A549 (cell line): ENCODE results near the gene ACTMAP. TPM values are rescaled to one million over a fixed set of nuclear protein-coding genes. Genes with fewer than 3 reads are reported as not detected.

Experiments used
- ATAC-seq, 2 experiments: fragments of 200-7000 bp in 1 of 2; fragments of >200 bp in 1 of 2; cut with Nextera tagmentation in 1 of 2; cut with Tn5 transposase in 1 of 2; 3 replicates each; pipeline versions ENCODE4 v1.8.0 to v1.9.1; 2018 to 2020; ENCODE audit warnings: mild to moderate bottlenecking in 1 of 2, moderate library complexity in 1 of 2
- CTCF ChIA-PET: fragments of 300-600 bp; sonication (Branson Sonifier 250); formaldehyde crosslinking; extraction: SDS; loops from one replicate; lab custom pipeline; 2021; ENCODE audit warnings: antibody characterized with exemption, inconsistent platforms; lab: Yijun Ruan, JAX
- POLR2A ChIA-PET: fragments of 350-600 bp; formaldehyde crosslinking; extraction: SDS; loops from one replicate; lab custom pipeline; 2021; ENCODE audit warnings: antibody characterized with exemption, inconsistent platforms; lab: Yijun Ruan, JAX
- DNase-seq, 2 experiments: peaks; one replicate each; pipeline versions ENCODE4 v3.0.0 to v3.0.0-alpha.2; 2011 to 2016; ENCODE audit warnings: low read depth in 1 of 2, low spot score in 1 of 2
- FAIRE-seq: peaks from 2 replicates; lab custom pipeline; 2011; peaks lifted over from hg19 to GRCh38; lab: Jason Lieb, UNC
- H3K27ac ChIP-seq, 2 experiments: fragments of >200 bp; sonication (Bioruptor Twin); formaldehyde crosslinking; 3 replicates each; pipeline ENCODE4 v1.5.1; 2016 to 2017
- H3K4me1 ChIP-seq: fragments of >200 bp; sonication (Bioruptor Twin); formaldehyde crosslinking; 3 replicates; pipeline ENCODE4 v1.6.1; 2016
- H3K4me2 ChIP-seq: fragments of >200 bp; sonication (Bioruptor Twin); formaldehyde crosslinking; 3 replicates; pipeline ENCODE4 v1.6.1; 2016
- H3K4me3 ChIP-seq: fragments of >200 bp; sonication (Bioruptor Twin); formaldehyde crosslinking; 3 replicates; pipeline ENCODE4 v1.5.1; 2016
- H3K9me3 ChIP-seq: fragments of >200 bp; sonication (Bioruptor Twin); formaldehyde crosslinking; 3 replicates; pipeline ENCODE4 v1.6.1; 2016
- BCL3 ChIP-seq: fragments of >200 bp; sonication (Bioruptor Twin); formaldehyde crosslinking; IDR thresholded peaks from 3 replicates; pipeline ENCODE4 v1.6.1; 2016
- BHLHE40 ChIP-seq: IDR thresholded peaks from 2 replicates; pipeline ENCODE4 v1.6.1; 2012; ENCODE audit warnings: low read depth, low read length, inconsistent platforms
- CBX2 ChIP-seq: fragments of 200-600 bp; sonication (generic); IDR thresholded peaks from 2 replicates; pipeline ENCODE4 v1.6.1; 2016; ENCODE audit warnings: low read depth, mild to moderate bottlenecking, borderline replicate concordance
- CBX8 ChIP-seq: fragments of 200-600 bp; sonication (generic); IDR thresholded peaks from 2 replicates; pipeline ENCODE4 v1.6.1; 2016
- CTCF ChIP-seq: fragments of >200 bp; sonication (Bioruptor Twin); formaldehyde crosslinking; IDR thresholded peaks from 3 replicates; pipeline ENCODE4 v1.5.1; 2016
- EHF ChIP-seq: fragments of 250-450 bp; sonication (Bioruptor Pico); IDR thresholded peaks from 2 replicates; pipeline ENCODE4 v1.5.0; 2020; ENCODE audit warnings: mild to moderate bottlenecking
- EP300 ChIP-seq, 2 experiments: fragments of >200 bp; sonication (Bioruptor Twin); formaldehyde crosslinking; IDR thresholded peaks; 2 replicates in 1 of 2; 3 replicates in 1 of 2; pipeline ENCODE4 v1.6.1; 2016 to 2017
- FOSB ChIP-seq: fragments of 250-450 bp; sonication (Bioruptor Pico); IDR thresholded peaks from 2 replicates; pipeline ENCODE4 v1.5.0; 2020; ENCODE audit warnings: mild to moderate bottlenecking, moderate library complexity
- FOSL2 ChIP-seq, 2 experiments: fragments of 450-650 bp in 1 of 2; fragments of >200 bp in 1 of 2; sonication (Bioruptor Twin) in 1 of 2; formaldehyde crosslinking; IDR thresholded peaks; 2 replicates each; pipeline versions ENCODE4 v1.5.0 to v1.6.1; 2016 to 2020; ENCODE audit warnings: mild to moderate bottlenecking in 1 of 2, moderate library complexity in 1 of 2
- FOXS1 ChIP-seq: fragments of 250-450 bp; sonication (Bioruptor Pico); IDR thresholded peaks from 2 replicates; pipeline ENCODE4 v1.5.0; 2020; ENCODE audit warnings: mild to moderate bottlenecking, moderate library complexity
- GATA3 ChIP-seq: IDR thresholded peaks from 2 replicates; pipeline ENCODE4 v1.6.1; 2012; ENCODE audit warnings: borderline replicate concordance
- HDAC2 ChIP-seq: fragments of 200-600 bp; sonication (generic); IDR thresholded peaks from 2 replicates; pipeline ENCODE4 v1.6.1; 2016
- HES2 ChIP-seq: fragments of >200 bp; sonication (Bioruptor Twin); formaldehyde crosslinking; IDR thresholded peaks from 2 replicates; pipeline ENCODE4 v1.6.1; 2016
- HEYL ChIP-seq: fragments of 250-450 bp; sonication (Bioruptor Pico); IDR thresholded peaks from 2 replicates; pipeline ENCODE4 v1.8.0; 2021; ENCODE audit warnings: mild to moderate bottlenecking, moderate library complexity
- HOXA7 ChIP-seq: fragments of 250-450 bp; sonication (Bioruptor Pico); IDR thresholded peaks from 2 replicates; pipeline ENCODE4 v1.5.0; 2020; ENCODE audit warnings: mild to moderate bottlenecking, moderate library complexity
- JUN ChIP-seq, 2 experiments: fragments of >200 bp; sonication (Bioruptor Twin); formaldehyde crosslinking; IDR thresholded peaks; 2 replicates in 1 of 2; 3 replicates in 1 of 2; pipeline ENCODE4 v1.6.1; 2016 to 2017
- JUNB ChIP-seq: fragments of >200 bp; sonication (Bioruptor Twin); formaldehyde crosslinking; IDR thresholded peaks from 2 replicates; pipeline ENCODE4 v1.6.1; 2016
- KDM1A ChIP-seq: fragments of 200-600 bp; sonication (generic); IDR thresholded peaks from 2 replicates; pipeline ENCODE4 v1.6.1; 2016; ENCODE audit warnings: low read depth, mild to moderate bottlenecking
- KDM5A ChIP-seq: fragments of 200-600 bp; sonication (generic); IDR thresholded peaks from 2 replicates; pipeline ENCODE4 v1.6.1; 2016; ENCODE audit warnings: antibody characterized with exemption, mild to moderate bottlenecking
- MAFK ChIP-seq: fragments of 450-650 bp; IDR thresholded peaks from 2 replicates; pipeline ENCODE4 v1.6.1; 2014; ENCODE audit not compliant: partially characterized antibody
- MAZ ChIP-seq: fragments of 150-350 bp; IDR thresholded peaks from 2 replicates; pipeline ENCODE4 v1.6.1; 2014; ENCODE audit warnings: antibody characterized with exemption, low read depth, low read length, borderline replicate concordance
- NFE2L2 ChIP-seq: fragments of 150-350 bp; conservative IDR thresholded peaks from 2 replicates; pipeline ENCODE4 v1.6.1; 2014; ENCODE audit warnings: low read length
- NPAS2 ChIP-seq: fragments of 250-450 bp; sonication (Bioruptor Pico); IDR thresholded peaks from 2 replicates; pipeline ENCODE4 v1.8.0; 2022; ENCODE audit warnings: mild to moderate bottlenecking, moderate library complexity, borderline replicate concordance
- POLR2AphosphoS2 ChIP-seq: conservative IDR thresholded peaks from 2 replicates; pipeline ENCODE4 v1.6.1; 2012; ENCODE audit warnings: low read length, improper control_type of control experiment, inconsistent platforms
- RARB ChIP-seq: fragments of 250-450 bp; sonication (Bioruptor Pico); IDR thresholded peaks from 2 replicates; pipeline ENCODE4 v1.8.0; 2021; ENCODE audit warnings: mild to moderate bottlenecking, moderate library complexity
- RCOR1 ChIP-seq: fragments of 150-350 bp; IDR thresholded peaks from 2 replicates; pipeline ENCODE4 v1.6.1; 2014; ENCODE audit warnings: antibody characterized with exemption, low read length, low read depth
- REST ChIP-seq: fragments of 200-600 bp; sonication (generic); IDR thresholded peaks from 2 replicates; pipeline ENCODE4 v1.6.1; 2016; ENCODE audit warnings: antibody characterized with exemption, mild to moderate bottlenecking, moderate library complexity
- RFX5 ChIP-seq: fragments of 450-650 bp; IDR thresholded peaks from 2 replicates; pipeline ENCODE4 v1.7.1; 2014; ENCODE audit warnings: antibody characterized with exemption, mild to moderate bottlenecking, moderate library complexity
- SMC3 ChIP-seq: fragments of >200 bp; sonication (Bioruptor Twin); formaldehyde crosslinking; IDR thresholded peaks from 3 replicates; pipeline ENCODE4 v1.6.1; 2018; ENCODE audit warnings: inconsistent platforms
- SREBF2 ChIP-seq: fragments of 450-650 bp; IDR thresholded peaks from 2 replicates; pipeline ENCODE4 v1.6.1; 2014; ENCODE audit warnings: mild to moderate bottlenecking, moderate library complexity
- TFCP2L1 ChIP-seq: fragments of 250-450 bp; sonication (Bioruptor Pico); IDR thresholded peaks from 2 replicates; pipeline ENCODE4 v1.5.0; 2021; ENCODE audit warnings: mild to moderate bottlenecking
- ZC3H11A ChIP-seq: fragments of 450-650 bp; IDR thresholded peaks from 2 replicates; pipeline ENCODE4 v1.6.1; 2014; ENCODE audit warnings: antibody characterized with exemption, mild to moderate bottlenecking
- ZFP36 ChIP-seq: fragments of 450-650 bp; IDR thresholded peaks from 2 replicates; pipeline ENCODE4 v1.6.1; 2014; ENCODE audit warnings: borderline replicate concordance; ENCODE audit not compliant: partially characterized antibody
- ZNF302 ChIP-seq: fragments of 250-450 bp; sonication (Bioruptor Pico); IDR thresholded peaks from 2 replicates; pipeline ENCODE4 v1.9.0; 2021; ENCODE audit warnings: inconsistent platforms, mild to moderate bottlenecking, moderate library complexity
- WGBS: methylation state at CpG from one replicate; pipeline ENCODE4 v1.1.6; 2017; ENCODE audit errors: missing lambda C conversion rate; 5-methylcytosine and 5-hydroxymethylcytosine counted together
- polyA plus RNA-seq, 4 experiments: library from polyadenylated mRNA; depleted of rRNA in 3 of 4; stranded (reverse); fragments of >200 nt; fragmentation: RNase III in 1 of 4; extraction: RNeasy Plus Mini Kit Qiagen cat#74134 plus additional on column Dnase treatment in 1 of 4; gene quantifications; 2 replicates in 3 of 4; 3 replicates in 1 of 4; pipeline ENCODE4 v1.2.3, GENCODE V29; 2011 to 2017

The ACTMAP gene
- polyA plus RNA-seq, 2 of the 4 experiments (the other 2 are of a cell fraction): 7.8 to 14.8 TPM

DNA sequence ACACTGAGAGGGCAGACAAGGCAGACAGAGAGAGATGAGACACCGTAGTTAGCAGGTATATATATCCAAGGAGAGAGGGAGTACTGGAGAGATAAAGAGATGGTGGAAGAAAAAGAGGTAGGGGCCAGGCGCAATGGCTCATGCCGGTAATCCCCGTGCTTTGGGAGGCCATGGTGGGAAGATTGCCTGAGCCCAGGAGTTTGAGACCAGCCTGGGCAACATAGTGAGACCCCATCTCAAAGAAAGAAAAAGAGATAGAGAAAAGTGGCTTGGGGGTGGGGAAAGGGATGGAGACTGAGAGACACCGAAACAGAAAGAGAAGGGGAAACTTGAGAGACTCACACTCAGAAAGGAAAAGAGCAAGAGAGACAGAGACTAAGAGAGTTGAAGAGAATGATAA lies 30.3 kb upstream of the ACTMAP start (continued):
- TF ChIP-seq JUNB (no peak), FOSB (CRISPR knock-in tag) (no peak)

GRCh38 chr19:40778706-40779284 lies 28.5 kb upstream of the ACTMAP start:
- FAIRE-seq (no peak), ATAC-seq (peak; percentile 66 to 75; a peak in 5 of 6 replicates), DNase-seq (peak in 1 of 2 experiments; percentile 97)
- POLR2A ChIA-PET: interaction anchor here (0.6 to 3.1 kb wide), 30 partner anchors 8 to 485 kb away, joined by 3 to 94 read pairs (median 8); partner anchors contain the start of genes ACTMAP, COQ8B, EGLN2 and HNRNPUL1
- CTCF ChIA-PET: interaction anchor here (0.8 to 6.5 kb wide), 18 partner anchors 9 to 530 kb away, joined by 3 to 65 read pairs (median 6); partner anchors contain the start of genes ACTMAP, EGLN2 and SNRPA
- 16% methylated on average over 7 of the region's 7 CpGs for WGBS
- Histone ChIP-seq H3K4me1 (peaks cover 14% of the 10 kb centered on the region), H3K9me3 (no peaks in the 10 kb centered on the region), H3K4me3 (peak overlapping the region; percentile 52), H3K4me2 (peak overlapping the region; percentile 80), H3K27ac (peak overlapping the region; percentile 84 to 87)
- TF ChIP-seq ZNF302 (CRISPR knock-in tag) (no peak), ZFP36 (no peak), FOXS1 (CRISPR knock-in tag) (no peak), BCL3 (no peak), JUN (IDR thresholded peaks at IDR 0.05) (no peak), MAFK (no peak), RFX5 (no peak), BHLHE40 (no peak), NFE2L2 (no peak), TFCP2L1 (CRISPR knock-in tag) (0 out of 2 replicates have a peak, but pooled peaks have one; percentile 0), KDM1A (no peak), SMC3 (no peak), POLR2AphosphoS2 (no peak), EHF (no peak), REST (no peak), HEYL (CRISPR knock-in tag) (no peak), EP300 (IDR thresholded peaks at IDR 0.05) (no peak), CBX2 (no peak), CBX8 (no peak), RCOR1 (no peak), CTCF (no peak), HES2 (no peak), FOSL2 (IDR thresholded peaks at IDR 0.05) (no peak), FOSL2 (CRISPR knock-in tag; IDR thresholded peaks at IDR 0.05) (0 out of 2 replicates have a peak, but pooled peaks have one; percentile 8), MAZ (no peak), NPAS2 (CRISPR knock-in tag) (no peak), ZC3H11A (no peak), SREBF2 (no peak), KDM5A (no peak), FOSB (CRISPR knock-in tag) (peak; percentile 12; the same call in 1 of the 2 replicates), HOXA7 (CRISPR knock-in tag) (0 out of 2 replicates have a peak, but pooled peaks have one; percentile 33), RARB (peak; percentile 67; the same call in 1 of the 2 replicates), HDAC2 (no peak), GATA3 (no peak)
